ENCODE data around the gene THAP11.

THAP11 gene

GRCh38 chr16:67841816-67842508 is at the start of gene THAP11:
THAP11 (plus strand) TSS chr16:67842320; CDS start chr16:67842555, 235 bp downstream.
- H3K9ac ChIP-seq (ENCODE audit: low read depth, low read length) = peak within 1 kb of the TSS; percentile 68
- peaks cover 29% of the 10 kb centered on the region for H3K4me1 ChIP-seq (ENCODE audit: control insufficient read depth, insufficient read depth, low read length)
- H3K4me3 ChIP-seq (ENCODE audit: low read depth, low read length) = peak within 1 kb of the TSS; percentile 84
- H3K27ac ChIP-seq (ENCODE audit: low read depth, low read length) = peak within 1 kb of the TSS; percentile 96
- H3K9me3 ChIP-seq (ENCODE audit: control insufficient read depth, insufficient read depth, low read length) = no peaks in the 10 kb centered on the region
- no peaks in the 10 kb centered on the region for H3K27me3 ChIP-seq (ENCODE audit: control insufficient read depth, insufficient read depth, low read length)
- H3K36me3 ChIP-seq (ENCODE audit: control insufficient read depth, insufficient read depth, low read length) = peaks cover 8% of the 10 kb centered on the region; the same call in 1 of the 2 replicates

GRCh38 chr16:67796099-67796718 is 45.9 kb upstream of the THAP11 start:
- no peak overlapping the region for H3K9ac ChIP-seq (ENCODE audit: low read depth, low read length)
- no peak overlapping the region for H3K27ac ChIP-seq (ENCODE audit: low read depth, low read length)
- H3K36me3 ChIP-seq (ENCODE audit: control insufficient read depth, insufficient read depth, low read length) = peaks cover 9% of the 10 kb centered on the region; the same call in 1 of the 2 replicates
- no peaks in the 10 kb centered on the region for H3K9me3 ChIP-seq (ENCODE audit: control insufficient read depth, insufficient read depth, low read length)
- H3K27me3 ChIP-seq (ENCODE audit: control insufficient read depth, insufficient read depth, low read length) = no peaks in the 10 kb centered on the region
- H3K4me3 ChIP-seq (ENCODE audit: low read depth, low read length) = no peak overlapping the region
- no peaks in the 10 kb centered on the region for H3K4me1 ChIP-seq (ENCODE audit: control insufficient read depth, insufficient read depth, low read length)

- Histone ChIP-seq H3K27me3 (ENCODE audit: control insufficient read depth, insufficient read depth, low read length) (no peaks in the 10 kb centered on the region), H3K36me3 (ENCODE audit: control insufficient read depth, insufficient read depth, low read length) (peaks cover 31% of the 10 kb centered on the region), H3K27ac (ENCODE audit: low read depth, low read length) (no peak overlapping the region), H3K9me3 (ENCODE audit: control insufficient read depth, insufficient read depth, low read length) (no peaks in the 10 kb centered on the region), H3K4me3 (ENCODE audit: low read depth, low read length) (no peak overlapping the region), H3K9ac (ENCODE audit: low read depth, low read length) (no peak overlapping the region), H3K4me1 (ENCODE audit: control insufficient read depth, insufficient read depth, low read length) (no peaks in the 10 kb centered on the region)
Observed at GRCh38 chr16:67800338-67800926, 41.7 kb upstream of the THAP11 start.

GRCh38 chr16:67801241-67801640 is 40.9 kb upstream of the THAP11 start:
- H3K36me3 ChIP-seq (ENCODE audit: control insufficient read depth, insufficient read depth, low read length) = peaks cover 31% of the 10 kb centered on the region
- no peaks in the 10 kb centered on the region for H3K27me3 ChIP-seq (ENCODE audit: control insufficient read depth, insufficient read depth, low read length)
- H3K4me3 ChIP-seq (ENCODE audit: low read depth, low read length) = no peak overlapping the region
- no peak overlapping the region for H3K27ac ChIP-seq (ENCODE audit: low read depth, low read length)
- H3K9ac ChIP-seq (ENCODE audit: low read depth, low read length) = no peak overlapping the region
- H3K9me3 ChIP-seq (ENCODE audit: control insufficient read depth, insufficient read depth, low read length) = no peaks in the 10 kb centered on the region
- H3K4me1 ChIP-seq (ENCODE audit: control insufficient read depth, insufficient read depth, low read length) = no peaks in the 10 kb centered on the region

- Histone ChIP-seq H3K9me3 (ENCODE audit: control insufficient read depth, insufficient read depth, low read length) (no peaks in the 10 kb centered on the region), H3K27ac (ENCODE audit: low read depth, low read length) (no peak overlapping the region), H3K27me3 (ENCODE audit: control insufficient read depth, insufficient read depth, low read length) (no peaks in the 10 kb centered on the region), H3K4me3 (ENCODE audit: low read depth, low read length) (no peak overlapping the region), H3K36me3 (ENCODE audit: control insufficient read depth, insufficient read depth, low read length) (peaks cover 31% of the 10 kb centered on the region), H3K4me1 (ENCODE audit: control insufficient read depth, insufficient read depth, low read length) (no peaks in the 10 kb centered on the region), H3K9ac (ENCODE audit: low read depth, low read length) (no peak overlapping the region)
Observed at GRCh38 chr16:67801883-67802282, 40.2 kb upstream of the THAP11 start.

GRCh38 chr16:67803894-67804293 is 38.2 kb upstream of the THAP11 start:
- no peak overlapping the region for H3K4me3 ChIP-seq (ENCODE audit: low read depth, low read length)
- H3K27ac ChIP-seq (ENCODE audit: low read depth, low read length) = no peak overlapping the region
- H3K9me3 ChIP-seq (ENCODE audit: control insufficient read depth, insufficient read depth, low read length) = no peaks in the 10 kb centered on the region
- no peak overlapping the region for H3K9ac ChIP-seq (ENCODE audit: low read depth, low read length)
- H3K36me3 ChIP-seq (ENCODE audit: control insufficient read depth, insufficient read depth, low read length) = peaks cover 31% of the 10 kb centered on the region
- no peaks in the 10 kb centered on the region for H3K4me1 ChIP-seq (ENCODE audit: control insufficient read depth, insufficient read depth, low read length)
- no peaks in the 10 kb centered on the region for H3K27me3 ChIP-seq (ENCODE audit: control insufficient read depth, insufficient read depth, low read length)

GRCh38 chr16:67804853-67805542 is 37.1 kb upstream of the THAP11 start:
- no peaks in the 10 kb centered on the region for H3K27me3 ChIP-seq (ENCODE audit: control insufficient read depth, insufficient read depth, low read length)
- H3K9ac ChIP-seq (ENCODE audit: low read depth, low read length) = 0 out of 2 replicates have a peak overlapping the region, but pooled peaks have one; percentile 82
- H3K4me1 ChIP-seq (ENCODE audit: control insufficient read depth, insufficient read depth, low read length) = no peaks in the 10 kb centered on the region
- no peaks in the 10 kb centered on the region for H3K9me3 ChIP-seq (ENCODE audit: control insufficient read depth, insufficient read depth, low read length)
- H3K4me3 ChIP-seq (ENCODE audit: low read depth, low read length) = peak overlapping the region; percentile 97
- no peak overlapping the region for H3K27ac ChIP-seq (ENCODE audit: low read depth, low read length)
- peaks cover 28% of the 10 kb centered on the region for H3K36me3 ChIP-seq (ENCODE audit: control insufficient read depth, insufficient read depth, low read length)

- Histone ChIP-seq H3K4me3 (ENCODE audit: low read depth, low read length) (peak overlapping the region; percentile 97), H3K36me3 (ENCODE audit: control insufficient read depth, insufficient read depth, low read length) (peaks cover 25% of the 10 kb centered on the region), H3K9ac (ENCODE audit: low read depth, low read length) (peak overlapping the region; percentile 82), H3K9me3 (ENCODE audit: control insufficient read depth, insufficient read depth, low read length) (no peaks in the 10 kb centered on the region), H3K27me3 (ENCODE audit: control insufficient read depth, insufficient read depth, low read length) (no peaks in the 10 kb centered on the region), H3K4me1 (ENCODE audit: control insufficient read depth, insufficient read depth, low read length) (no peaks in the 10 kb centered on the region), H3K27ac (ENCODE audit: low read depth, low read length) (peak overlapping the region; percentile 79)
Observed at GRCh38 chr16:67805718-67806427, 36.2 kb upstream of the THAP11 start.

GRCh38 chr16:67806428-67807147 is 35.5 kb upstream of the THAP11 start, which contains the start of the genes RANBP10 and TSNAXIP1:
RANBP10 (minus strand) TSS chr16:67806560; CDS start chr16:67806536, 24 bp downstream.
TSNAXIP1 (plus strand) TSS chr16:67806889; CDS start chr16:67807150, 261 bp downstream.
- H3K9me3 ChIP-seq (ENCODE audit: control insufficient read depth, insufficient read depth, low read length) = no peaks in the 10 kb centered on the region
- H3K4me1 ChIP-seq (ENCODE audit: control insufficient read depth, insufficient read depth, low read length) = no peaks in the 10 kb centered on the region

More at GRCh38 chr16:67806428-67807147, 35.5 kb upstream of the THAP11 start, which contains the start of the genes RANBP10 and TSNAXIP1:
- H3K27me3 ChIP-seq (ENCODE audit: control insufficient read depth, insufficient read depth, low read length) = no peaks in the 10 kb centered on the region
- peak within 1 kb of the TSS; percentile 82 for H3K9ac ChIP-seq (ENCODE audit: low read depth, low read length)
- peaks cover 18% of the 10 kb centered on the region for H3K36me3 ChIP-seq (ENCODE audit: control insufficient read depth, insufficient read depth, low read length)
- peak within 1 kb of the TSS; percentile 97 for H3K4me3 ChIP-seq (ENCODE audit: low read depth, low read length)
- H3K27ac ChIP-seq (ENCODE audit: low read depth, low read length) = peak within 1 kb of the TSS; percentile 88

Measured in HUES48 (cell line).